Measurements from ENCODE around the gene PPM1M.

GRCh38 chr3:52279596-52279995 lies 34.0 kb downstream of the PPM1M start:
- TF ChIP-seq FOXM1 (IDR thresholded peaks at IDR 0.05; ENCODE audit: borderline replicate concordance) (no peak), ELF4 (IDR thresholded peaks at IDR 0.05) (no peak), BHLHE40 (IDR thresholded peaks at IDR 0.05; ENCODE audit: borderline replicate concordance) (no peak), SP1 (IDR thresholded peaks at IDR 0.05) (no peak)
